Endothelial cell of umbilical vein (primary cell): ENCODE results near the gene FAM83D.

Experiments
- CTCF ChIP-seq, 2 donors: IDR thresholded peaks; 1 replicate in 1 of 2; 2 replicates in 1 of 2; pipeline ENCODE4 v1.5.1; 2011; ENCODE audit warnings: low read length in 2 of 2, mild to moderate bottlenecking in 2 of 2, moderate library complexity in 2 of 2, control low read depth in 1 of 2, inconsistent platforms in 1 of 2, low read depth in 1 of 2; ENCODE audit not compliant: insufficient read depth in 1 of 2; ENCODE audit errors: extremely low read depth in 1 of 2
- EZH2 ChIP-seq: IDR thresholded peaks from 2 replicates; pipeline ENCODE4 v1.6.1; 2012; ENCODE audit warnings: borderline replicate concordance, low read depth, mild to moderate bottlenecking, moderate library complexity, low read length, inconsistent platforms; ENCODE audit not compliant: severe bottlenecking
- GATA2 ChIP-seq: IDR thresholded peaks from 2 replicates; pipeline ENCODE4 v1.7.0; 2011; ENCODE audit warnings: low read depth, mild to moderate bottlenecking, moderate library complexity, mixed read lengths, low read length; ENCODE audit not compliant: insufficient read length, insufficient read depth
- POLR2A ChIP-seq: IDR thresholded peaks from 2 replicates; pipeline ENCODE4 v1.6.1; 2012; ENCODE audit warnings: low read depth, mild to moderate bottlenecking, control low read depth, low read length
- POLR2AphosphoS5 ChIP-seq: IDR thresholded peaks from 2 replicates; pipeline ENCODE4 v1.6.1; 2012; ENCODE audit warnings: low read depth, mild to moderate bottlenecking, control low read depth, low read length, moderate library complexity; ENCODE audit not compliant: insufficient read depth
- TF ChIP-seq, protein P1 (sequence below): IDR thresholded peaks from 2 replicates; pipeline ENCODE4 v1.6.1; 2011; ENCODE audit not compliant: insufficient read depth, insufficient read length

DNA sequence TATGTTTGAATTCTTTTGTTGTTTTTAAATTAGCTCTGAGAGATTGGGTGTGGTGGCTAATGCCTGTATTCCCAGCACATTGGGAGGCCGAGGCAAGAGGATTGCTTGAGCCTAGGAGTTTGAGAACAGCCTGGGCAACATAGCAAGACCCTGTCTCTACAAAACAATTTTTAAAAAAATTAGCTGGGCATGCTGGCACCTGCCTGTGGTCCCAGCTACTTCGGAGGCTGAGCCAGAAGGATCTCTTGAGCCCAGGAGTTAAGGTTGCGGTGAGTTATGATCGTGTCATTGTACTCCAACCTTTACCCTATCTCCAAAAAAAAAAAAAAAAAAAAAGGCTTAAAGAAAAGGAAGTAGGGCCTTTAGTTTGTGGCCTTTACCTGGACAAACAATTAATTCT lies 58.8 kb downstream of the FAM83D start:
- TF ChIP-seq POLR2A = no peak
- TF ChIP-seq CTCF (IDR thresholded peaks at IDR 0.05; ENCODE audit: extremely low read depth in 1 of 2, insufficient read depth in 1 of 2, low read depth in 1 of 2, low read length in 2 of 2) = no peak
- TF ChIP-seq POLR2AphosphoS5 = no peak
- TF ChIP-seq EZH2 = no peak
- TF ChIP-seq, protein P1, sequence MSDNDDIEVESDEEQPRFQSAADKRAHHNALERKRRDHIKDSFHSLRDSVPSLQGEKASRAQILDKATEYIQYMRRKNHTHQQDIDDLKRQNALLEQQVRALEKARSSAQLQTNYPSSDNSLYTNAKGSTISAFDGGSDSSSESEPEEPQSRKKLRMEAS = no peak
- TF ChIP-seq GATA2 = no peak
